Uterus (tissue), 4 donors: ENCODE data around the gene TBX2. TPM values are rescaled to one million over a fixed set of nuclear protein-coding genes. Genes with fewer than 3 reads are reported as not detected.

ENCODE experiments used
- DNase-seq, 2 donors: peaks; one replicate each; pipeline ENCODE4 v3.0.0-alpha.2; 2019 to 2020
- H3K27ac ChIP-seq, 2 donors: fragments of 200-600 bp; sonication (generic); 1 replicate in 1 of 2; 2 replicates in 1 of 2; pipeline ENCODE4 v1.5.1; 2016 to 2018
- H3K27me3 ChIP-seq, 2 donors: fragments of 200-600 bp; sonication (generic); one replicate each; pipeline ENCODE4 v1.5.1; 2018 to 2019; ENCODE audit warnings: control low read depth in 1 of 2
- H3K36me3 ChIP-seq, 2 donors: fragments of 200-600 bp; sonication (generic); one replicate each; pipeline ENCODE4 v1.5.1; 2019; ENCODE audit warnings: control low read depth in 1 of 2
- H3K4me1 ChIP-seq, 2 donors: fragments of 200-600 bp; sonication (generic); one replicate each; pipeline ENCODE4 v1.5.1; 2018 to 2019; ENCODE audit warnings: control low read depth in 1 of 2
- H3K4me3 ChIP-seq, 2 donors: fragments of 200-600 bp; sonication (generic); 1 replicate in 1 of 2; 2 replicates in 1 of 2; pipeline ENCODE4 v1.5.1; 2018 to 2019; ENCODE audit warnings: mild to moderate bottlenecking in 1 of 2
- H3K9me3 ChIP-seq, 2 donors: fragments of 200-600 bp; sonication (generic); one replicate each; pipeline ENCODE4 v1.5.1; 2019; ENCODE audit warnings: control low read depth in 1 of 2
- POLR2A ChIP-seq, 2 donors: fragments of 450-650 bp; IDR thresholded peaks; one replicate each; pipeline ENCODE4 v1.6.1; 2016; ENCODE audit warnings: antibody characterized with exemption in 2 of 2, mild to moderate bottlenecking in 1 of 2, moderate library complexity in 1 of 2
- intact Hi-C: fragments of 100-400 bp; cut with DNase I; formaldehyde crosslinking; loops from one replicate; pipeline ENCODE4 v1.15.1; 2023; ENCODE audit warnings: low total_unique reads
- total RNA-seq, 4 donors: library from RNA; depleted of rRNA in 3 of 4; stranded (reverse); fragments of >200 nt in 3 of 4; gene quantifications; one replicate each; pipeline versions ENCODE4 v1.1.0 to v1.2.4, GENCODE V29; 2014 to 2023
- TF ChIP-seq, protein P1 (sequence below), 4 experiments: fragments of 200-600 bp in 2 of 4; fragments of 450-650 bp in 2 of 4; sonication (generic) in 2 of 4; IDR thresholded peaks; one replicate each; pipeline ENCODE4 v1.5.1; 2016 to 2019; ENCODE audit warnings: antibody characterized with exemption in 4 of 4, mild to moderate bottlenecking in 2 of 4, moderate library complexity in 1 of 4
- donor health status: DM: yes; HTN: yes; CAD: no.

The TBX2 gene
- total RNA-seq, 4 donors from 2014 or later, result 0.29 to 40.5 (median 27.4) TPM

DNA sequence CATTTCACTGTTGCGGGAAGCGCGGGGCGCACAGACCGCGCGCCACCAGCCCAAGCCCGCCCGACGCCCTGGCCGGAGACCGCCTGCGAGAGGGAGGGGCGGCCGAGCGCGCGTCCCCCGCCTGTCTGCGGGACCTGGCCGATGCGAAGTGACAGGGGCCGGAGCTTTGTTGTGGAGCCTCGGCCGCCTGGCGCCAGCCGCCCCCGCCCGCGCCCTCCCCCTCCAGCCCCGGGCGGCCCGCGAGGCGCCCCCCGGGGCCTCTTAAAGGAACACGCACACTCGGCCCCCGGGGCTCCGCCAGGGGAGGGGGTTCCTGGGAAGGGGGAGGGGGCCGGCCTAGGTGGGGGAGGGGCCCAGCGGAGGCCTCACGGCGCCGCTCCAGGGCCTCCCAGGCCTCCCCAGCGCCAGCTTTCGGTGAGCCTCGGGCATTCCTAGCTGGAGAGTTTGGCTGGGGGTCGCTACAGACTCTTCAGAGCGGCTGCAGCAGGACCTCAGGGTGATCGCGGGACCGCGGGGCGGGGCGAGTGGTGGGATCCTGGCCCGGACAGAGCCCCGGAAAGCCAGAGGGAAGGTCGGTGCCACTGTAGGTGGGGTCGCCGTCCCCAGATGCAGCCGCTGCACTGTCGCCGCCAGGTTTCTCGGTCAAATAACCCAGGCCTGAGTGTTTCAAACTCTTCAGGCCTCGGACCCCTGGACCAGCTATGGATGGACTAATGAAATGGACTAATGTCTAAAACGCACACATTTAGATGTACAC is 2.4 kb upstream of the TBX2 start:
- Histone ChIP-seq H3K36me3 (no peaks in the 10 kb centered on the region), H3K27ac (peak overlapping the region; percentile 83 to 91), H3K4me1 (peaks cover 0 to 7% of the 10 kb centered on the region in 2 donors), H3K4me3 (peak overlapping the region; percentile 41 to 45), H3K27me3 (peaks cover 0 to 10% of the 10 kb centered on the region in 2 donors), H3K9me3 (no peaks in the 10 kb centered on the region)
- intact Hi-C loops, result loop anchor here (10.0 kb wide), 1 partner anchor 392 kb away; no protein-coding TSS in a partner anchor
- DNase-seq, result no peak
- TF ChIP-seq, protein P1, sequence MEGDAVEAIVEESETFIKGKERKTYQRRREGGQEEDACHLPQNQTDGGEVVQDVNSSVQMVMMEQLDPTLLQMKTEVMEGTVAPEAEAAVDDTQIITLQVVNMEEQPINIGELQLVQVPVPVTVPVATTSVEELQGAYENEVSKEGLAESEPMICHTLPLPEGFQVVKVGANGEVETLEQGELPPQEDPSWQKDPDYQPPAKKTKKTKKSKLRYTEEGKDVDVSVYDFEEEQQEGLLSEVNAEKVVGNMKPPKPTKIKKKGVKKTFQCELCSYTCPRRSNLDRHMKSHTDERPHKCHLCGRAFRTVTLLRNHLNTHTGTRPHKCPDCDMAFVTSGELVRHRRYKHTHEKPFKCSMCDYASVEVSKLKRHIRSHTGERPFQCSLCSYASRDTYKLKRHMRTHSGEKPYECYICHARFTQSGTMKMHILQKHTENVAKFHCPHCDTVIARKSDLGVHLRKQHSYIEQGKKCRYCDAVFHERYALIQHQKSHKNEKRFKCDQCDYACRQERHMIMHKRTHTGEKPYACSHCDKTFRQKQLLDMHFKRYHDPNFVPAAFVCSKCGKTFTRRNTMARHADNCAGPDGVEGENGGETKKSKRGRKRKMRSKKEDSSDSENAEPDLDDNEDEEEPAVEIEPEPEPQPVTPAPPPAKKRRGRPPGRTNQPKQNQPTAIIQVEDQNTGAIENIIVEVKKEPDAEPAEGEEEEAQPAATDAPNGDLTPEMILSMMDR (IDR thresholded peaks at IDR 0.05), result no peak

DNA sequence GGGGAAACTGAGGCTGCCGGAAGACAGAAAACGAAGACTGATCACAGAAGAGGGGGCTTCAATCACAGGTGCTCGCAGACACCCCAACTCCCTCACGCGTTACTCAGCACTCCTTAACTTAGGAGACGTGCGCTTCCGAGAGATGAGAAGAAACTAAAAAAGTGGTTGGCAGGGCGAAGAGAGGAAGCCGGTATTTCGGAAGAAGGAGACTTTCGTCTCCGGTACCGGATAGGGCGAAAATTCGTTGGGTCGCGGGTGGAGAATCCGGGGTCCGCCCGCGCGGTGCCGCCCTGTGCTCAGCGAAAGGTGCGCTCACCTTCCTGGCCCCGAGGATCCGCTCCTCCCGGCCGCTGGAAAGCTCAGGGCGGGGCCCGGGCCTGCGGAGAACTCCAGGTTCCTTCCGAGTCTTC is 917 bp upstream of the TBX2 start:
- no peaks in the 10 kb centered on the region for H3K9me3 ChIP-seq
- peak overlapping the region; percentile 41 to 45 for H3K4me3 ChIP-seq
- H3K4me1 ChIP-seq, result peaks cover 0 to 7% of the 10 kb centered on the region in 2 donors
- DNase-seq, result no peak
- TF ChIP-seq POLR2A (IDR thresholded peaks at IDR 0.05), result no peak
- TF ChIP-seq, protein P1 (IDR thresholded peaks at IDR 0.05), result no peak
- no peaks in the 10 kb centered on the region for H3K36me3 ChIP-seq
- peak overlapping the region; percentile 83 to 91 for H3K27ac ChIP-seq
- peaks cover 0 to 17% of the 10 kb centered on the region in 2 donors for H3K27me3 ChIP-seq
- intact Hi-C loops, result loop anchor here (10.0 kb wide), 1 partner anchor 394 kb away; no protein-coding TSS in a partner anchor

DNA sequence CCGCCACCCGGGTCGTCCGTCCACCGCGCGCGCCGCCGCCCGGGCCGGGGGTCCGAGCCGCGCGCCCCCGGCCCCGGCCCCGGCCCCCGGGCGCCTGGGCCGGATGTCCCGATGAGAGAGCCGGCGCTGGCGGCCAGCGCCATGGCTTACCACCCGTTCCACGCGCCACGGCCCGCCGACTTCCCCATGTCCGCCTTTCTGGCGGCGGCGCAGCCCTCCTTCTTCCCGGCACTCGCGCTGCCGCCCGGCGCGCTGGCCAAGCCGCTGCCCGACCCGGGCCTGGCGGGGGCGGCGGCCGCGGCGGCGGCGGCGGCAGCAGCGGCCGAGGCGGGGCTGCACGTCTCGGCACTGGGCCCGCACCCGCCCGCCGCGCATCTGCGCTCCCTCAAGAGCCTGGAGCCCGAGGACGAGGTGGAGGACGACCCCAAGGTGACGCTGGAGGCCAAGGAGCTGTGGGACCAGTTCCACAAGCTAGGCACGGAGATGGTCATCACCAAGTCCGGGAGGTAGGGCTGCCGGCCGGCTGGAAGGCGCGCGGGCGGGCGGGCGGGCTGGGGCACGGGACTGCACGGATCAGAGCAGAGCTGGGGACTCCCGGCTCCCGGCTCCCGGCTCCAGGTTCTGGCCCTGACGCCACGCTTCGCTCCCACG is 548 bp downstream of the TBX2 start:
- Histone ChIP-seq H3K4me3 (peak overlapping the region; percentile 41 to 45), H3K9me3 (no peaks in the 10 kb centered on the region), H3K36me3 (no peaks in the 10 kb centered on the region), H3K27me3 (peaks cover 0 to 17% of the 10 kb centered on the region in 2 donors), H3K4me1 (peaks cover 0 to 7% of the 10 kb centered on the region in 2 donors), H3K27ac (peak overlapping the region; percentile 83 to 91)
- intact Hi-C loops, result no loop called here
- TF ChIP-seq, protein P1 (IDR thresholded peaks at IDR 0.05), result no peak
- TF ChIP-seq POLR2A (IDR thresholded peaks at IDR 0.05), result no peak
- peak in 1 of 2 donors; percentile 39 for DNase-seq

DNA sequence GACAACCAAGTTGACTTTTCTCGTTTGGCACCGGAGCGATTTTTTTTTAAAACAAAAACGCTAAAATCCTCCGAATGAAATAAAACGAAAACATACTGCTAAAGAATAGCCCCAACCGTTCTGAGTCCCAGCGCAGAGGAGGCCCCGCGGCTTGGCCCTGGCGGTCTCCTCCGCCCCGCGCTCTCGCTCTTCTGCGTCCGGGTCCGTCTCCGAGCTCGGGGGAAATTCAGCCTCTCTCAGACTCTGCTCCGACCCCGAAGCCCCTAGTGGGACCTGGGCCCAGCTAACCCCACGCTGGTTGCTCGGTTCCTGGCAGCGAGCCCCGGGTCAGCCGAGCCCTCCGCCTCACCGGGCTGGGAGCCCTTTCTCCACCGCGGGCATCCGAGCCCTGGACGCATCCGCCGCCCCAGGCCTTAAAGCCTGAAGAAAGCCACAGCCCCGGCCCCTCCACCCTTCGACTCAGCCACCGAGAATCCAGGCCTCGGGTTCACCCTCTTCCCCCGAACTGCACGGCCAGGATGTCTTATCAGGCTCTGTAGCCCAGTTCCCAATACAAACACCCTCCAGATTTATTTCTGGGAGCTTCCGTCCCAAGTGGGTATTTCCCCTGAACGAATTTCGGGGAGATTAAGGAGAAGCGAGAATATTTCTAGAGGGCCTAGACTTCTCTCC is 1.2 kb downstream of the TBX2 start:
- TF ChIP-seq, protein P1 (IDR thresholded peaks at IDR 0.05), result no peak
- TF ChIP-seq POLR2A (IDR thresholded peaks at IDR 0.05), result no peak
- peak in 1 of 2 donors; percentile 20 for DNase-seq
- Histone ChIP-seq H3K36me3 (no peaks in the 10 kb centered on the region), H3K4me3 (peak overlapping the region; percentile 41 to 45), H3K9me3 (no peaks in the 10 kb centered on the region), H3K27ac (peak overlapping the region; percentile 83 to 91), H3K4me1 (peaks cover 0 to 7% of the 10 kb centered on the region in 2 donors), H3K27me3 (peaks cover 0 to 17% of the 10 kb centered on the region in 2 donors)
- intact Hi-C loops, result no loop called here
